ENCODE measurements around the gene POLR1E. TPM values are rescaled to one million over a fixed set of nuclear protein-coding genes. Genes with fewer than 3 reads are reported as not detected.

The POLR1E gene
- total RNA-seq, 1 donor from 2014 or later = 26.1 TPM

GRCh38 chr9:37447111-37447510 is 38.6 kb upstream of the POLR1E start:
- no peak for DNase-seq (ENCODE audit: low spot score in 2 of 2, unreplicated experiment in 2 of 2)
- Mint-ChIP-seq H3K27me3 (ENCODE audit: low read depth) (no peaks in the 10 kb centered on the region), H3K27ac (no peak overlapping the region), H3K4me3 (no peak overlapping the region), H3K36me3 (peaks cover 15% of the 10 kb centered on the region), H3K9me3 (no peaks in the 10 kb centered on the region), H3K4me1 (peaks cover 9% of the 10 kb centered on the region)
- TF ChIP-seq, protein P1, sequence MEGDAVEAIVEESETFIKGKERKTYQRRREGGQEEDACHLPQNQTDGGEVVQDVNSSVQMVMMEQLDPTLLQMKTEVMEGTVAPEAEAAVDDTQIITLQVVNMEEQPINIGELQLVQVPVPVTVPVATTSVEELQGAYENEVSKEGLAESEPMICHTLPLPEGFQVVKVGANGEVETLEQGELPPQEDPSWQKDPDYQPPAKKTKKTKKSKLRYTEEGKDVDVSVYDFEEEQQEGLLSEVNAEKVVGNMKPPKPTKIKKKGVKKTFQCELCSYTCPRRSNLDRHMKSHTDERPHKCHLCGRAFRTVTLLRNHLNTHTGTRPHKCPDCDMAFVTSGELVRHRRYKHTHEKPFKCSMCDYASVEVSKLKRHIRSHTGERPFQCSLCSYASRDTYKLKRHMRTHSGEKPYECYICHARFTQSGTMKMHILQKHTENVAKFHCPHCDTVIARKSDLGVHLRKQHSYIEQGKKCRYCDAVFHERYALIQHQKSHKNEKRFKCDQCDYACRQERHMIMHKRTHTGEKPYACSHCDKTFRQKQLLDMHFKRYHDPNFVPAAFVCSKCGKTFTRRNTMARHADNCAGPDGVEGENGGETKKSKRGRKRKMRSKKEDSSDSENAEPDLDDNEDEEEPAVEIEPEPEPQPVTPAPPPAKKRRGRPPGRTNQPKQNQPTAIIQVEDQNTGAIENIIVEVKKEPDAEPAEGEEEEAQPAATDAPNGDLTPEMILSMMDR (IDR thresholded peaks at IDR 0.05; ENCODE audit: unreplicated experiment) = no peak

DNA sequence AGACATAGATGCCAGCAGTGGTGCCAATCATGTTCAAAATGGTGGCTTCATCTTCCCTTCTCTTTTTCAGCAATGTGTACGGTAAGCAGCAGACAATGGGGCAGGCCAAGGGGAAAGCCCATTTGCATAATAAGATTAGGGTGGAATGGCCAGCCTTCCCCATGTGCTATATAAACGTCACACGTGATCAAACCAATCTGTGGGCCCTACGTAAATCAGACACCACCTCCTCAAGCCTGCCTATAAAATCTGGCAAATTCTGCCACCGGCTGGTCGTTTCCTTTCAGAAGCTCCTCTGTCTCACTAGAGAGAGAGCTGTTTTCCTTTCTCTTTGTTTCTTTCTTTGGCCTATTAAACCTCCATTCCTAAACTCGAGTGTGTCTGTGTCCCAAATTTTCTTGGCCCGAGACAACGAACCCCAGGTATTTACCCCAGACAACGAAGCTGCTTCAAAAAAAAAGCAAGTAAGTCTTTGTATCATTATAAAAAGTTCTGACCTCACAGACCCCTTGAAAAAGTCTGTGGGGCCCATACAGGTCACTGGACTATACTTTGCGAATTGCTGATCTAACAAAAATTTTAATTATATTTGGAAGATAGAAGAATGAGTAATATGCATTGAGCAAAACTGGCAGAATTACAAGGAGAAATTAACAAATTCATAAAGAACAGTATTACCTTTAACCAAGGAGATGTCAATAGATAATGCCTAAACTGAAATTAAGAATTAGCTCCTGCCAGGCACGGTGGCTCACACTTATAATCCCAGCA is 35.7 kb upstream of the POLR1E start:
- no peak overlapping the region for H3K4me3 Mint-ChIP-seq
- H3K36me3 Mint-ChIP-seq = peaks cover 14% of the 10 kb centered on the region
- no peak for DNase-seq (ENCODE audit: low spot score in 2 of 2, unreplicated experiment in 2 of 2)
- H3K9me3 Mint-ChIP-seq = no peaks in the 10 kb centered on the region
- H3K27me3 Mint-ChIP-seq (ENCODE audit: low read depth) = no peaks in the 10 kb centered on the region
- H3K4me1 Mint-ChIP-seq = peaks cover 23% of the 10 kb centered on the region
- H3K27ac Mint-ChIP-seq = peak overlapping the region; percentile 80
- TF ChIP-seq, protein P1 (IDR thresholded peaks at IDR 0.05; ENCODE audit: unreplicated experiment) = no peak

- H3K36me3 Mint-ChIP-seq = peaks cover 23% of the 10 kb centered on the region
- no peaks in the 10 kb centered on the region for H3K9me3 Mint-ChIP-seq
- H3K4me1 Mint-ChIP-seq = peaks cover 25% of the 10 kb centered on the region
- H3K27ac Mint-ChIP-seq = peak overlapping the region; percentile 47
- DNase-seq (ENCODE audit: low spot score in 2 of 2, unreplicated experiment in 2 of 2) = no peak
- H3K4me3 Mint-ChIP-seq = no peak overlapping the region
- TF ChIP-seq, protein P1 (IDR thresholded peaks at IDR 0.05; ENCODE audit: unreplicated experiment) = no peak
- no peaks in the 10 kb centered on the region for H3K27me3 Mint-ChIP-seq (ENCODE audit: low read depth)
These were observed 34.1 kb upstream of the POLR1E start for GRCh38 chr9:37451628-37452027.

DNA sequence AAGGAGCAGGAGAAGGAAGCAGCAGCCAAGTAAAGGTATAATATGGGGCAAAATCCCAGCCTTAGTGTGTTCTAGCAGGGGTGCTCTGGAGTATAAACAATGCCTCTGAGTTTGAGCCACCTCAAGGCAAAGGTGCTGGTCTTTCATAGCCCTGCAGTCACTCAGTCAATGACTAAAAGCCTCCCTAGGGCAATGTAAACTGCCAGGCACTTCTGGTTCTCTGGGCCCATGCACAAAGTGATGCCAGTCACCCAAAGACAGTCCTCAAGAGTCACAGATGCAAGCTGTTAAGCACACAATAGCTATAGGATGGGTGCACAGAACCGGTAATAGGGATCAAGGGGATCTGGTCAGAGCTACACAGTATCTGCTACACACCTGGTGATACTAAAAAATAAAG is 33.1 kb upstream of the POLR1E start:
- no peaks in the 10 kb centered on the region for H3K9me3 Mint-ChIP-seq
- no peak for DNase-seq (ENCODE audit: low spot score in 2 of 2, unreplicated experiment in 2 of 2)

DNA sequence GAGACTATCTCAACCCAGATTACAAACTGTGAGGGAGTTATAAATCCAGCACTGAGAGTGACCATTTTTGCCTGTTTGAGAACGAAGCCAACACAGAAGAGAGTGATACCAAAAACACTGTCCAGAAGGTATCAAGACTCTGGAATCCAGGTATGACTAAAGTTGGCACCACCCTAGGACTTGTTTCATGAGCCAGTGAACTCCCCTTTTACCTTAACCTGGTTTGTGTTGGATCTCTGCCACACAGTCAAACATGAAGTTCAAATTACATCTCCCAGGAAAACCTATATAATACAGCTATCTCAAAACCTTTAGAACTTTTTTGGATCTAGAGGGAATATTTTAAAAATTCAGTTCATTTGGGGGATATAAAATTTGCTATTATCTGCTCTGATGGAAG is 31.9 kb upstream of the POLR1E start:
- H3K27ac Mint-ChIP-seq = peak overlapping the region; percentile 57
- H3K4me3 Mint-ChIP-seq = no peak overlapping the region
- H3K36me3 Mint-ChIP-seq = peaks cover 20% of the 10 kb centered on the region
- H3K27me3 Mint-ChIP-seq (ENCODE audit: low read depth) = no peaks in the 10 kb centered on the region
- DNase-seq (ENCODE audit: low spot score in 2 of 2, unreplicated experiment in 2 of 2) = no peak
- TF ChIP-seq, protein P1 (IDR thresholded peaks at IDR 0.05; ENCODE audit: unreplicated experiment) = no peak
- H3K9me3 Mint-ChIP-seq = no peaks in the 10 kb centered on the region
- peaks cover 30% of the 10 kb centered on the region for H3K4me1 Mint-ChIP-seq

More for the DNA sequence above, 33.1 kb upstream of the POLR1E start:
- peak overlapping the region; percentile 37 for H3K27ac Mint-ChIP-seq
- no peaks in the 10 kb centered on the region for H3K27me3 Mint-ChIP-seq (ENCODE audit: low read depth)
- TF ChIP-seq, protein P1 (IDR thresholded peaks at IDR 0.05; ENCODE audit: unreplicated experiment) = no peak
- peaks cover 23% of the 10 kb centered on the region for H3K36me3 Mint-ChIP-seq
- no peak overlapping the region for H3K4me3 Mint-ChIP-seq
- peaks cover 30% of the 10 kb centered on the region for H3K4me1 Mint-ChIP-seq
